Erythroblast (primary cell): ENCODE measurements around the gene PDIA5.

Experiments
- DNase-seq, 2 experiments: peaks; one replicate each; lab custom pipeline; 2025; lab: John Stamatoyannopoulos, UW
- GATA1 ChIP-seq: IDR thresholded peaks from 2 replicates; pipeline ENCODE4 v1.6.1; 2011; ENCODE audit warnings: low read depth, mild to moderate bottlenecking, control low read depth, low read length, moderate library complexity
- POLR2A ChIP-seq: IDR thresholded peaks from 2 replicates; pipeline ENCODE4 v1.6.1; 2011; ENCODE audit warnings: mild to moderate bottlenecking, low read length

Gene PDIA5

DNA sequence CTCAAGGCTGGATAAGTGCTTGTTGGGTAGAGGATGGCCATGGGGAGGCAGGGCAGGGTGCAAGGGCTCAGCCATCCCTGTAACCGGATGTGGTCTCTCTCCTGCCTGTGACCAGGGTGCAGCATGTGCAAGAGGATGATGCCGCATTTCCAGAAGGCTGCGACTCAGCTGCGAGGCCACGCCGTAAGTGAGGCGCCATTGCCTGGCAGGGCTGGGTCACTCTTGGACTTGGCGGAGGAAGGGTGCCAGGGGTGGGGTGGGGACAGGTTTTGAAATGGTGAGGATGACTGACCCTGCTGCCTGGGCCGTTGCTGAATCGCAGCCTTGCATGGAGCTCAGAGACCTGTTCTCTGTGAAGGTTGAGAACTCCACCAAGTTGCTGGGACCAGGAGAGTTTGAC is 49.3 kb downstream of the PDIA5 start:
- no peak for TF ChIP-seq GATA1
- TF ChIP-seq POLR2A, result no peak
- no peak for DNase-seq

- no peak for DNase-seq
- TF ChIP-seq POLR2A (no peak), GATA1 (no peak)
Observed at GRCh38 chr3:123119388-123119787, 52.6 kb downstream of the PDIA5 start.

GRCh38 chr3:123119802-123120201 is 53.0 kb downstream of the PDIA5 start:
- DNase-seq, result no peak
- no peak for TF ChIP-seq GATA1

DNA sequence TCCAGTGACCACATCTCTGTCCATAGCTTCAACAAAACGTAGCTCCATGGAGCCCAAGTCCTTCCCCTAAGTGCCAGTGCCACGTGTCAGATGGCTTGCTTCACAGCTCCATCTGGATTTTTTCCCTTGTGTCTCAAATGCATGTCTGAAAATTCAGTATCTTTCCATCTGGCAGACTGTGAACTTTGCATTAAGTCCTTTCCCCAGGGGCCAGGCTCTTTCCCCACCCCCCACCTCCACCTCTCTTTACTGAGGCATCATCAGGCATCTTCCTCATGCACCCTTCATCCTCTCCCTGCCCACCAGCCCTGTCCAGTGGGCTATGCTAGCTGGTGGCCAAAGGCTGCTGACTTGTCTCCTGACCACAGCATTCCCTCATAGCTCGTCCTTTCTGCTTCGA is 53.7 kb downstream of the PDIA5 start:
- no peak for DNase-seq
- TF ChIP-seq POLR2A (no peak), GATA1 (no peak)

DNA sequence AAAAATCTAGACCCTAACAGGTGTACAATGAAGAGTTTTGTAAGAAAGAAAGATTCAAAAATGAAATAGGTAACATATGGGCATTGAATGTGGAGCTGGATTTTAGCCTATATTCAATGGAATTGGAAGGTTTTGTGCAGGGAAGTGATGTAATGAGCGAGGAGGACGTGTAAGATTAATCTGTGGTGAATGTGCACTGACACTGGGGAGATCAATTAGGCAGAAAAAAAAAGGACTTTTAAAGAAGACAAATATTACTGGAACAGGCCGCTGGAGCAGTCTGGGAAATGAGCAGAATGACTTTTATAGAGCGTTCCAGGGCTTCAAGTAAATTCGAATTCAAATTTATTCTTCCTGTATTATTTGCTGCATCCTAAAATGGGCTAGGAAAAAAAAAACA is 55.2 kb downstream of the PDIA5 start:
- no peak for TF ChIP-seq POLR2A
- TF ChIP-seq GATA1, result no peak
- no peak for DNase-seq

- TF ChIP-seq GATA1 (no peak), POLR2A (no peak)
- no peak for DNase-seq
Observed at GRCh38 chr3:123122525-123123315, 55.9 kb downstream of the PDIA5 start.

DNA sequence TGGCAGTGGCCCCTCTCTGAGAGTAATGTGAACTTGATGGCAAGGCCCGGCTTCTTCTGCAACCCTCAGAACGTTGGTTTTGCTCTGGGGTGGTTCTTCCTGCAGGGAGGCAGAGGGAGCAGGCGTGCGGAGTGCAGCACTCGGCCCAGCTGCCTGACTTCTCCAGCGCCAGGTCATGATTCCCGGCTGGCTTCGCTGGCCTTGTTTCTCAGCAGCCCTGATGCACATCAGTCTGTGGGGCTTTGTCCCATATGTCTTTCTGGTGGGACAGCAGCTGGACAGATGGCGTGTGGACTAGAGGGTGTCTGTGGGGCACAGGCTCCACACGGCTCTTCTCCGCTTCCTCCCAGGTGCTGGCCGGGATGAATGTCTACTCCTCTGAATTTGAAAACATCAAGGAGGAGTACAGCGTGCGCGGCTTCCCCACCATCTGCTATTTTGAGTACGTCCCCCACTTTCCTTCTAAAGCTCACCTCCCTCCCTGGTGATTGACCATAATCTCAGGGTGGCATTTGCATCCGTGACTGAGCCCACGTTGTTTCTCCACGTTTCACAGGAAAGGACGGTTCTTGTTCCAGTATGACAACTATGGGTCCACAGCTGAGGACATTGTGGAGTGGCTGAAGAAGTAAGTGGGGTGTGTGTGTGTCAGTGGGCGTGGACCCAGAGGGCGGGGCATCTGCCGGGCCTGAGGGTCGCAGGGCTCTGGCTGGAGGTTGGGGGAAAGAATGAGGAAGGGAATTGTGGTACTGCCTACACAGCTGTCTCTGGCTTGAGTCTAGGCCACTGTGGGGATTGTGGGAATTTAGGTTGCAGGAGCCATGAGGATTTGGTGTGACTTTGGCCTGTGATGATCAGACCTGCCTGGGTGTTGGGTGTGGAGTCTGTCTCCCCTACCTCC is 57.1 kb downstream of the PDIA5 start:
- no peak for DNase-seq
- TF ChIP-seq GATA1 (no peak), POLR2A (no peak)

- no peak for DNase-seq
- TF ChIP-seq GATA1 (no peak), POLR2A (no peak)
Observed at GRCh38 chr3:123124971-123125370, 58.1 kb downstream of the PDIA5 start.

GRCh38 chr3:123126031-123126430 is 59.2 kb downstream of the PDIA5 start:
- no peak for TF ChIP-seq GATA1
- TF ChIP-seq POLR2A, result no peak
- no peak for DNase-seq

DNA sequence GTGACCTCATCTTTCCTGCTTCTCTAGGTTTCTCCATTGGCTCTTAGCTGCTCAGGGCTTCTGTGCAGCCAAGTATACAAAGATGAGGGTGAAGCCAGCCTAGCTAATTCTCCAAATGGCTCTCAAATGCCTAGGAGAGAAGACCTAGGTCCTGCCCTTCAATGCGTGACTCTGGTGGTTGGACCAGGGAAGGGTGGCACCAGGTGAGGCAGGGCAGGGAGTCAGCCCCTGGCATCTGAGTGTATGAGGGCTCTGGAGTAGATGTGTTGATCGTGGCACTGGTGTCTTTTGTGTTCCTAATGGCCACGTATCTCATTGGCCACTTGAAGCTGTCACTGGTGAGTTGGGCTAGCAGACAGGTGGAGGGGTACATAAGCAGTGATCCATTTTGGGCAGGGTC is 59.8 kb downstream of the PDIA5 start:
- no peak for DNase-seq
- TF ChIP-seq POLR2A, result no peak
- TF ChIP-seq GATA1, result no peak

GRCh38 chr3:123129092-123129491 is 62.3 kb downstream of the PDIA5 start:
- DNase-seq, result no peak
- TF ChIP-seq POLR2A, result no peak
- TF ChIP-seq GATA1, result no peak

- DNase-seq, result no peak
- TF ChIP-seq GATA1 (no peak), POLR2A (no peak)
Observed at GRCh38 chr3:123129532-123129931, 62.7 kb downstream of the PDIA5 start.

DNA sequence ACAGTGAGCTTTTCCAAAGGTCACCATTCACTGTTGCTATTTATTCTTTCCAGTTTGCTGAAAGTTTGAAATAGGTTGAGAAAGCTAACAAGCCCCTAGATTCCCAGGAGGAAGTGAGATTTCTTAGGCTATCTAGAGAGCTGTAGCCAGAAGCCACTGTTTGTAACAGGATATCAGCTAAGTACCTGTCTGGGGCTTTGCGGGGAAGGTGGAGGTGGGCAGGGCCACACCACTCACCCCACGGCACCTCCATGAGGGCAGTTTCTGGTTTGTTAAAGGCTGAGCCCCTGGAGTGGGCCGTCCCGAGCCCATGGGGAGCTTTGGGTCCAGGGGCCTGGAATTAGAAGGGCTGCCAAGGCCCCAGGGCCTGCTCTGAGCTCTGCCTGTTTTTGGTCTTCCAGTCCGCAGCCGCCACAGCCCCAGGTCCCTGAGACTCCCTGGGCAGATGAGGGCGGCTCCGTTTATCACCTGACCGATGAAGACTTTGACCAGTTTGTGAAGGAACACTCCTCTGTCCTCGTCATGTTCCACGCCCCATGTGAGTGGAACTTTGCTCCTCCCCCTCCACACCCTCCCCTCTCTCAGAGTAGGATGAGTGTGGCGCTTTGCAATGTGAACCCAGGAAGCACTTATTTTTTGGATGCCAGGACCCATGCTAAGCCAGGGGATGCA is 63.4 kb downstream of the PDIA5 start:
- TF ChIP-seq GATA1 (no peak), POLR2A (no peak)
- peak in 1 of 2 experiments; percentile 4 for DNase-seq

DNA sequence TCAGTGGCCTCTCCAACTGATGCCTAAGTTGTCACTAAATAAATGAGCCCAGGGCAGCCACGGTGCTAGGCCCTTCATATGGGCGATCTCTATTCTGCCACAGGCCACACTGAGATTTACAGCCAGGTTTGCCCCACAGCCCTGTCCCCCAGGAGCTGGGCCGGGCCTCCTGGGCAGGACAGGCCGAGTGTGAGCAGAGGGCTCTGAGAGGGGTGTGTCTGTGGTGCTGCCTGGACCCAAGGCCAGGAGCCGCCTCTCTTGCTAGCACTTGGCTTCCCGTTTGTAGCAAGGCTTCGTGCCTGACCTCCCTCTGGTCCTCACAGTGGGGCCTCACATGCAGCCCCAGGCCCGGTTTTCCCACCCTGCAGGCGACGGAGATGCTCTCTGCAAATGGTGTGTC is 67.8 kb downstream of the PDIA5 start:
- no peak for DNase-seq
- TF ChIP-seq POLR2A, result no peak
- TF ChIP-seq GATA1, result no peak
